ENCODE results near the gene DHX57.

DNA sequence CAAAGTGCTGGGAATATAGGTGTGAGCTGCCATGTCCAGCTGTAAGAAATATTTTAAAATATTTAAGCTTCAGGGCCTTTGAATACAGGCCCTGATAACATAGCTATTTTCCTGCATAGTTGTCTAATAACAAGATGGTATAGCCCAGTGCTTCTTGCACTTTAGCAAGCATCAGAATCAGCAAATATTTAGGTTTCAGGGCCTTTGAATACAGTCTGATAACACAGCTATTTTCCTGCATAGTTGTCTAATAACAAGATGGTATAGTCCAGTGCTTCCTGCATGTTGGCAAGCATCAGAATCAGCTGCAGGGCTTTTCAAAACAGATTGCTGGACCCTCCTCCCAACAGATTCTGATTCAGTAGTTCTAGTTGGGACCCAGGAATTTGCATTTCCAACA is 92.1 kb downstream of the DHX57 start:
- TF ChIP-seq, protein P1, sequence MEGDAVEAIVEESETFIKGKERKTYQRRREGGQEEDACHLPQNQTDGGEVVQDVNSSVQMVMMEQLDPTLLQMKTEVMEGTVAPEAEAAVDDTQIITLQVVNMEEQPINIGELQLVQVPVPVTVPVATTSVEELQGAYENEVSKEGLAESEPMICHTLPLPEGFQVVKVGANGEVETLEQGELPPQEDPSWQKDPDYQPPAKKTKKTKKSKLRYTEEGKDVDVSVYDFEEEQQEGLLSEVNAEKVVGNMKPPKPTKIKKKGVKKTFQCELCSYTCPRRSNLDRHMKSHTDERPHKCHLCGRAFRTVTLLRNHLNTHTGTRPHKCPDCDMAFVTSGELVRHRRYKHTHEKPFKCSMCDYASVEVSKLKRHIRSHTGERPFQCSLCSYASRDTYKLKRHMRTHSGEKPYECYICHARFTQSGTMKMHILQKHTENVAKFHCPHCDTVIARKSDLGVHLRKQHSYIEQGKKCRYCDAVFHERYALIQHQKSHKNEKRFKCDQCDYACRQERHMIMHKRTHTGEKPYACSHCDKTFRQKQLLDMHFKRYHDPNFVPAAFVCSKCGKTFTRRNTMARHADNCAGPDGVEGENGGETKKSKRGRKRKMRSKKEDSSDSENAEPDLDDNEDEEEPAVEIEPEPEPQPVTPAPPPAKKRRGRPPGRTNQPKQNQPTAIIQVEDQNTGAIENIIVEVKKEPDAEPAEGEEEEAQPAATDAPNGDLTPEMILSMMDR (IDR thresholded peaks at IDR 0.05; ENCODE audit: extremely low read depth in 1 of 2, insufficient read depth in 1 of 2, low read depth in 1 of 2, low read length in 2 of 2) = no peak
- no peak for TF ChIP-seq EZH2 (IDR thresholded peaks at IDR 0.05; ENCODE audit: borderline replicate concordance, low read depth, low read length, severe bottlenecking)
- no peak for TF ChIP-seq POLR2A (IDR thresholded peaks at IDR 0.05; ENCODE audit: low read depth, low read length)
- TF ChIP-seq, protein P2, sequence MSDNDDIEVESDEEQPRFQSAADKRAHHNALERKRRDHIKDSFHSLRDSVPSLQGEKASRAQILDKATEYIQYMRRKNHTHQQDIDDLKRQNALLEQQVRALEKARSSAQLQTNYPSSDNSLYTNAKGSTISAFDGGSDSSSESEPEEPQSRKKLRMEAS (IDR thresholded peaks at IDR 0.05; ENCODE audit: insufficient read depth, insufficient read length) = no peak
- TF ChIP-seq FOS (IDR thresholded peaks at IDR 0.05; ENCODE audit: borderline replicate concordance, insufficient read depth, low read length) = no peak
- no peak for TF ChIP-seq POLR2AphosphoS5 (IDR thresholded peaks at IDR 0.05; ENCODE audit: insufficient read depth, low read depth, low read length)
